NCI-H2081 (cell line): ENCODE measurements around the gene CEP350.
"Not testable (repeated sequence)": the region's sequence is repeated elsewhere in the genome, so short reads cannot be mapped to it uniquely, and the experiment has no call there.

Source experiments
- DNase-seq, 2 experiments: peaks; one replicate each; lab custom pipeline; 2025; lab: John Stamatoyannopoulos, UW

Gene CEP350

DNA sequence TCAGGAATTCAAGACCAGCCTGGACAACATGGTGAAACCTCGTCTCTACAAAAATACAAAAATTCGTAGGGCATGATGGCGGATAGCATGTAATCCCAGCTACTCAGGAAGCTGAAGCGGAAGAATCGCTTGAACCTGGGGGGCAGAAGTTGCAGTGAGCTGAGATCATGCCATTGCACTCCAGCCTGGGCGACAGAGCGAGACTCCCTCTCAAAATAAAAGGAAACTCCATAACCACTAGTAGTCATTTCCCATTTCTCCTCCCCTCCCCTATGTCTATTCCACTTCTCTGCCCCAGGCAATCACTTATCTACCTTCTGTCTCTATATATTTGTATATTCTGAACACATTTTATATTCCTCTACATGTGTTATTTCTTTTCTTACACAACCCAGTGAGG is 4.0 kb upstream of the CEP350 start:
- no peak for DNase-seq

DNA sequence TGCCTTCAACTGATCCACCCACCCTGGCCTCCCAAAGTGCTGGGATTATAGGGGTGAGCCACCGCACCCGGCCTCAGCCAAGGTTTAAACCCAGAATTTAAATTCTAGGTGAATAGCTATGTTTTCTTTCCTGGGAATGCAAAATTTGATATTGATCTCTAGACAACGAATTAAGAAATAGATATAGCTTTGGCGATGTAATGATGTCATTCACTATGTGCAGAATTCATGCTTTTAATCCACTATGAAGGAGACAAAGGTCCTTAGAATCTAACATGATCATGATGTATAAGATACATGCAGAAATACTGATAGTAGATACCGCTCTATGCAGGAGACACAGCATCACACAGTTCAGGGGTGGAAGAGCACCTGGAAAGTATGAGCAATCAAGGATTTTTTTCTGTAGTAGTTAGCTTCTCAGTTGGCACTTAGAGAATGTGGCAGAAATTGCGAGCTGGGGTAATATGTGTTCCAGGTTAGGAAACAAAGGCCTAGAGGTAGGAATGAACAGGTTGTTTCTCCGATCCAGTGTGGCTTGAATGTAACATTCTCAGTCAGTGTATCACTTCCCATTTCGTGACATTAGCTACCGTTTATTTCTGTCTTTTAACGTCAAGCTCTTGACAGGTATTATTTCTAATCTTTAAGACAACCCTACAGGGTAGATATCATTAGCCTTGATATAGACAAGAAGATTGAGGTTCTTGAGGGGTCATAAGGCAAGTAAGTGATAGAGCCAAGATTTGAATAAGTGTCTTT is 3.0 kb upstream of the CEP350 start:
- DNase-seq, result no peak

- no peak for DNase-seq
Observed at GRCh38 chr1:179952186-179952585, 2.4 kb upstream of the CEP350 start.

DNA sequence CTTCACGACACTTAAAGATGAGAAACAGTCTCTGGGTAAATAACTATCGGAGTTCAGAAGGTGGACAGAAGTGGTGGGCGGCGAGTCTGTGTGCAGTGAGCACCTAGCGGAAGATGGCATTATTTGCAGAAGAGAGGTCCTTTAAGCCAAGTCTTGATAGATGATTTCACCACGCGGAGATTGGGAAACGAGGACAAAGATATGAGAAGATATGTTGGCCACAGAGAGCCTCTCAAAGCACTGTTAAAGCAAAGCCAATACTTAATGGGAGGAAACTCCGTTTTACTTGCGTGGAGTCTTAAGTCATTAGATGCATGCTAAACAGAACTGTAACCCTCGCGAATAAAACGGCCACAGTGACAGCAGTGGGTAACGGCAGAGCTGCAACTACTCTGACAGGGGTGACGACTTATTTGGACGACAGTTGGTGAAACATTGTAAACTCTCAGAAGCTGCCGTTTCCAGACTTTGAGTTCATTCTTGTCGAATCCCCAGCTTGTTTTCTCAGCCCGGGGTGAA is 577 bp upstream of the CEP350 start:
- DNase-seq, result no peak

DNA sequence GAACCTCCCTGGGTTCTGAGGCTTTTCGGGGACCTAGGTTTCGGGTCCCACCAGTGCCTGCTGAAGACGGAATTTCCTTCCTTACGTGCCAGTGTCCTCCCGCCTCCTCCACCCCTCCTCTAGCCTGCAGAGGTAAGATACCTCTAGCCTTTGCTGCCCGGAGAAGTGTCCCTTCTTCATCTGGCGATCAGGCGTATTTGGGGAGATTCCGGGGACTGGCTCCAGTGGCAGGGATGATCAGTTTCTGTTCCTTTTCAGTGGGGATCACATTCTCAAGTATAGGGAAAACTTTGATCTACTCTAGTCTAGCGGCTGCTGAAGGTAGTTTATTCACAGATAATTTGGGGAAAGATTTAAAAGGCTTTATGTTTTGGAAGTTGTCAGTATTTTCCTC is 674 bp downstream of the CEP350 start:
- peak; percentile 41 to 50 for DNase-seq

DNA sequence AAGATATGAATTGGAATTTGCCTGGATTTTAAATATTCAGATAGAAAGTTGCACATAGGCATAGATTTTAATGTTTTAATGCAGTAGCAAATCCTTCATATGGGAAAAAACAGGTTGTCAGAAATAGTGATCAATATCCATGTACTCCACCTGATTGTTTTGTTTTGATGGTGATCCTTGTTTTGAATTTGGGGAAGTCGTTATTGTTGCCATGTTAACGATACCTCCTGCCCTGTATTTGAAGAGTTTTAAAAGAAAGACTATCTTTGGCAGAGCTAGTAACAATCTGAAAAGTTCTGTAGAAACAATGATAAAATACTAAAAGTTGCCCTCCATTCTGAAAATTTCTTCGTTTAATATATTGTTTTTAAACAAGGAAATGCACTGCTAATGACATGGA is 1.1 kb downstream of the CEP350 start:
- DNase-seq, result no peak

DNA sequence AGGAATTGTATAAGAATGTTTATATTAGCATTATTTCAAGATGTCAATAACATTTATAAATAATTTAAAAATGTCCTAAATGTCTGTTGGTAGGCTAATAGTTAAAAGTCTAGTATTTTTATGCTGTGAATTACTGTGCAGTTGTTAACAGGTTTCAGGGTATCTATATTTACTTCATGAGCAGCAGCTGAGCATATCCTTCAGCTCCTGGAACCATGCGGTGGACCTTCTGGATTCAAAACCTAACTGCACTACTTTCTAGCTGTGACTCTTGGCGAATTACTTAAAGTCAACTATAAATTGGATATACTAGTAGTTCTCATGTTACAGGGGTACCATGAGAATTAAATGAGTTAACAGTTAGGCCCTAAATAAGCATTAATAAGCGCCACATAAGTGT is 3.7 kb downstream of the CEP350 start:
- no peak for DNase-seq

- not testable (repeated sequence) for DNase-seq
Observed at GRCh38 chr1:179962168-179962567, 7.6 kb downstream of the CEP350 start.

DNA sequence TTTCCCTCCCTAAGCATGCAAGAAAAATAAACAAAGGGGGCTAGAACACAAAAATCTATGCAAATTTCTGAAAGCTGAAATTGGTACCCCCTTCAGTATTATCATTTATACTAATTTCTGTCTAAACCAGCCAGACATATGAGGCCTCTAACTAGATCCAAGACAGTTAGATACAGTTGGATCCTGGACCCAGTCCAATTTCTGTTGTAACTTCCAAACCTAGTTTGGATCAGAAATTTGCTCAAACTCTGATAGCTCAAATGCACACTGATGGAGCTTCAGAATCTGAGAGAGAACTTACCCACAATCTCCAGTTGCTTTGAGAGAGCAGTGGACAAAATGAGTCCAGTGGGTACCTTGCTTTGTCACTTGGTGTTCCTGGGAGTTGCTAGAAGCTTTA is 11.9 kb downstream of the CEP350 start:
- DNase-seq, result no peak

DNA sequence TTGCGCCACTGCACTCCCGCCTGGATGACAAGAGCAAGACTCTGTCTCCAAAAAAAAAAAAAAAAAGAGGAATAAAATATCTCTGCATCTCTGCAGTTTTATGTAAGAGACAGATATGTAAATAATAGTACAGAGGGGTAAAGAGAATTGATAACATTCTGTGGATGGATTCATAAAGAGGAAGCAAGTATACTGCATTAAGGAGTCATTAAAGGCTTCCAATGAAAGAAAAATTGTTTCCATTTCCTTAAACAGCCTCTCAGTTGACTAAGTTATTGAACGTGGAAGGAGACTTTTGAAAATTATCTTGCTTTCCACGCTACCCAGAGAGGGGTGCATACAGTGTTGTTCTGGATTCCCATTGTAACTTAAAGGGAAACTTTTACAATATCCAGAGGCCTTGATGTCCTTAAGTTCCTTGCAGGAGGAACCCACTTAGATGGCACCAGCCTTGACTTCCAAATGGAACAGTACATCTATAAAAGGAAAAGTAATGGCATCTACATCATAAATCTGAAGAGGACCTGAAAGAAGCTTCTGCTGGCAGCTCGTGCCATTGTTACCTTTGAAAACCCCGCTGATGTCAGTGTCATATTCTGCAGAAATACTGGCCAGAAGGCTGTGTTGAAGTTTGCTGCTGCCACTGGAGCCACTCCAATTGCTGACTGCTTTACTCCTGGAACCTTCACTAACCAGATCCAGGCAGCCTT is 13.8 kb downstream of the CEP350 start:
- DNase-seq, result no peak

DNA sequence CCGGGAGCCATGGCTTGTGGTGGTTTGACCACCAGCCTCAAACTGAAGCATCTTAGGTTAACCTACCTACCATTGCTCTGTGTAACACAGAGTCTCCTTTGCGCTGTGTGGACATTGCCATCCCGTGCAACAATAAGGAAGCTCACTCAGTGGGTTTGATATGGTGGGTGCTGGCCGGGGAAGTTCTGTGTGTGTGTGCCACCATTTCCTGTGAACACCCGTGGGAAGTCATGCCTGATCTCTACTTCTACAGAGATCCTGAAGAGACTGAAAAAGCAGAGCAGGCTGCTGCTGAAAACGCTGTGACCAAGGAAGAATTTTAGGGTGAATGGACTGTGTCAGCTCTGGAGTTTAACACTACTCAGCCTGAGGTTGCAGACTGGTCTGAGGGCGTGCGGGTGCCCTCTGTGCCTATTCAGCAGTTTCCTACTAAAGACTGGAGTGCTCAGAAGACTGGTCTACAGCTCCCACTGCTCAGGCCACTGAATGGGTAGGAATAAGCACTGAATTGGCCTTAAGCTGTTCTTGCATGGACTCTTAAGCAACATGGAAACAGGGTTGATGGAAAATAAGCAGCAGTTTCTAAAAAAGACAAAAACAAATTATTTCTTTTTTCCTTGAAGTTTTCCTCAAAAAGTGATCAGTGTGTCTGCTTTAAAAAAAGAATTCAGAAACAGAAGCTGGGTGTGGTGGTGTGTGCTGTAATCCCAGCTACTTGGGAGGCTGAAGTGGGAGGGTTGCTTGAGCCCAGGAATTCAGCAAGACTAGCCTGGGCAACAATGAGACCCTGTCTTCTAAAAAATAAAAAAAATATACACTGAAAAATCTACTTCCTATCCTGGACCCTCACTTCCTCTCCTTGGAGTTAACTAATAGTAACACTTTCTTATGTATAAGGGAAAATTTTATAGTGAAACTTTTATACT is 14.6 kb downstream of the CEP350 start:
- DNase-seq, result no peak

DNA sequence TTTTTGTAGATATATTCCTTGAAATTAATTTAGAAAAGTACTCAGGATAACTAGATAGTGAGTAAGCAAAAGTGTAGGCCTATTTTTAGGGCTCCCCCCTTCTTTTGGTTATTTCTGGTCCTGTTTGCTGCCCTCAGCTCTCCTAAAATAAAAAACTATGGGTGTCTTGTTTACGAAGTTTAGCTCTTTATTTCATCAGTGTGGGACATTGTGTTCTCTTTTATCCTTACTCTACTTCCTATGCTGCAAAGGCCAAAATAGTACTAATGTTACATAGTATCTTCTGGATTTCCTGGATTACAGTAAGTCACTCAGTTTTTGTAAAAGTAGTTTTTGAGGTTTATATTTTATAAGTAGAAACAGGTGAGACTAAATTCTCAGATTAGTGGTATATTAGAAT is 15.4 kb downstream of the CEP350 start:
- no peak for DNase-seq

DNA sequence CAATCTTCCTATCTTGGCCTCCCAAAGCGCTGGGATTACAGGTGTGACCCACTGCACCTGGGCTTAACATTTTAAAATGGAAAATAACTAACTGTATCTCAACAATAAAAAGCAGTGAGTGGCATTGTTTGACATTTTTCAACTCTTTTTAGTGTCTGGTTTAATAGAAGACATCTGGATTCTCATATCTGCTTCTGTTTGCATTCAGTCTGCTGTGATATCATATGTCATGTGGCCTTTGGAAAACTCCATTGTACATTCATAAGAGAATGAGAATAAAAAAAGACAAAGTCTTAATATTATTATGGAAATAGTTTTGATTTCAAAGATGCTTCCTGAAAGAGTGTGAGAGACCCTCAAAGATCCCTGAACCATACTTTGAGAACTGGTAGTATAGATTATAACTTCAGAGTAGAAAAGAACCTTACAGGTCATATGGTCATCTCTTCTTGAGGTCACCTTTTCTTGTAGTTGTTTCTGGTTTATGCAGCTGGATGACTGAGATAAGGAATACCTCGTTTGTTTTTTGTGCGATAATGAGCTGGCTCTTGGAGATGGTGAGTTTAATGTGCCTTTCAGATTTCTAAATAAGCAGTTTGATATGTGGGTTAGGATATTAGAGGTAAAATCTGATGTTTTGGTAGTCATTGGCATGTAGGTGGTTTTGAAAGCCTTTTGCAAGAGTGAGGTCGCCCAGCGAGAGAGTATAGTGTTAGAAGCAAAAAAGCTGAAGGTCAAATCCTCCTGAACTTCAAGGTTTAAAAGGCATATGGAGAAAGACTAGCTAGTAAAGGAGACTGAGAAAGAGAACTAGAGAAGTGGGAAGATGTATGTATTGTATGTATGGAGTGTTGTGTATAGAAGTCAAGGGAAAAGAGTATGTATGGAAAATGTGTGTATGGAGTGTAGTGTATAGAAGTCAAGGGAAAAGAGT is 17.2 kb downstream of the CEP350 start:
- no peak for DNase-seq

DNA sequence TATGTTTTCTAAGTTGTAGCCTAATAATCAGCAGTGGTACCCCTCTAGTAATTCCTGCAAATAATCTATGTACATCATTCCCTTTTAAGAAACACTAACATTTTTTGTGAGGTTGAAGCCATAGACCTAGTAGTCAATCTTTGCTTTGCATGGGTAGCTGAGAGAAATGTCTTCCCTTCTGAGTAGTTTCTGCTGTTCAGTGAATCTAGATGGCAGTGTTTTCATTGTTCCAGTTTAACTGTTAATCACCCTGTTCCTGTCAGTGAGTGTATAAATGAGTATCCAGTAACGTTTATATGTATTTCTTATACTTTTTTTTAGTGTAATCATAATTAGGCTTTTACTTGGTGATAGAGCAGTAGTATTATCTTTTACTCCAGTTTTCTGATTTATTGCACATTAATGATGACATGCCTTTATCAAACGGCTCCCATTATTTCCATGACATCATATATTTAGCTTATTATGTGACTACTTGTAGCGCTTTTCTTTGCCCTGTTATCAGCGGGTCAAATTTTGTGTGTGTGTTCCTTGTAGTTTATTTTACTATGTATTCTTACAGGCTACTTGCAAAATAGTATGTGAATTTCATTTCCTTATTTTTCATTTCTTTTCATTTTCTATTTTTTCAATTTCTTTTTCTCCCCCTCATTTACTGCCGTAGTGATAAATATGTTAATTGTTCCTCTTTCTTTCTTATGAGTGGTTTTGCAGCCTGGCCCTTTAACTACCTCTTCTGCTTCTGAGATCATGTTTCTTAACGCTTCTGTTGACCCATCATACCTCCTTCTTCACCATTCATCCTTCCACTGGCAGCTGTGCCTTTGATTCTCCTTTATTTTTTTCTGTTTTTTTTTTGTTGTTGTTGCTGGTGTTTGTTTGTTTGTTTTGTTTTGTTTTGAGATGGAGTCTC is 18.8 kb downstream of the CEP350 start:
- no peak for DNase-seq

DNA sequence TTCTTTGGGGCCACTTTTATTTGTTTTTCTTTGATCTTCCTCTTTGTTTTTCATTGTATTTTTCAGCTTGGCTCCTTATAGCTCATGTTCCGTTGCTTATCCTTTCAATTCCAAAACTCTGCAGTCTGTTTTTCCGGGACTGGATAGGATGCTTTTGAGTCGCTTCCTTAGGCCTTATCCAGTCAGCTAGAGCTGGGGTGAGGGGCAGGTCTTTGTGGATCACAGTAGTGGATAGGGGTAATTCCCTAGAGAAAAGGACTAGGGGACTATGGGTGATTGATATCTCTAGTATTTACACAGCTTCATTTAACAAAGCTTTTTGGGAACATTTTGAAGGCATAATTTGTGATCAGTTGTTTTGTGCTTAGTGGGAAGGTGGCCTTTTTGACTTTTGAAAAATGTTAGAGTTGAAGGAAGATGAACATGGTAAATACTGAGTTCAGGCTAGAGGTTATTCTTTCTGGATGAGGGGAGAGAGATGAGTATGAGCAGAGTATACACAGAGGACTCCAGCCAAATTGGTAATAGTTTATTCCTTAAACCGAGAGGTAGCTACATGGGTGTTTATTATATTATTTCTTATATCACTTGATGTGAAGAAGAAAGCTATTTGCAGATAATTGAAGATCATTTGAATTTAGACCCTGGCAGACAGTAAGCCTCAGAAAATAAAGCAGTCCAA is 22.5 kb downstream of the CEP350 start:
- DNase-seq, result no peak

- DNase-seq, result no peak
Observed at GRCh38 chr1:179978199-179979079, 23.8 kb downstream of the CEP350 start.

GRCh38 chr1:179984101-179984500 is 29.5 kb downstream of the CEP350 start:
- no peak for DNase-seq

DNA sequence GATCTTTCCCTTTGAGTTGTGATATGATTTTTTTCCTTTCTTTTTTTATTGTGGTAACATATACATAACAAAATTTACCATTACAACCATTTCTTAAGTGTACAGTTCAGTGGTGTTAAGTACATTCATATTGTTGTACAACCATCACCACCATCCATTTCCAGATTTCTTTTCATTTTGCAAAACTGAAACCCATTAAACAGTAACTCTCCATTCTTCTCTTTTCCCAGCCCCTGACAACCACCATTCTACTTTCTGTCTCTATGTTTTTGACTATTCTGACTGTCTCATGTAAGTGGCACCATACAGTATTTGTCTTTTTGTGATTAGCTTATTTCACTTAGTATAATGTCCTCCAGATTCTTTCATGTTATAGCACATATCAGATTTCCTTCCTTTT is 30.3 kb downstream of the CEP350 start:
- DNase-seq, result no peak

DNA sequence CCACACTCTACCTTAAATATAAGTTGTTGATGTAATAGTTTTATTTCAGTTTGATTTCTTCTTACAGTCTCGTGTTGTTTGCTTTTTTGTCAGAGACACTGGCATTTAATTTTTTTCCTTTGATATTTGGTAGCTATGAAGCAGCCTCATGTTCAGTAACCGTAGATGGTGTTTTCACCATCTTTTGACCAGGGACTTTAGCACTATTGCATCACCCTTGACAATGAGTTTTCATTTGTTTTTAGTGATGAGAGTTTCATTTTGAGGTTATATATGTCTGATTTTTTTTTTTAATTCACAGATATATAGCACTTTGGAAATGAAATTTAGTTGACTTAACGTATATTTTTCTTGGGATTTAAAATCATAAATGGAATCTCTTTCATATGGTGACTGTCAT is 36.2 kb downstream of the CEP350 start:
- DNase-seq, result no peak
